H9 (cell line): ENCODE results near the gene PI4K2A. TPM values are rescaled to one million over a fixed set of nuclear protein-coding genes. Genes with fewer than 3 reads are reported as not detected.

Source experiments
- DNase-seq: peaks from one replicate; pipeline ENCODE4 v3.0.0-alpha.2; 2017
- H2AFZ ChIP-seq: one replicate; pipeline ENCODE4 v1.6.1; 2013; ENCODE audit warnings: mild to moderate bottlenecking, low read length, control low read depth, moderate library complexity
- H2AK5ac ChIP-seq: 2 replicates; pipeline ENCODE4 v1.6.1; 2013; ENCODE audit warnings: low read length, control low read depth, mixed read lengths; ENCODE audit not compliant: insufficient read length
- H2BK120ac ChIP-seq: one replicate; pipeline ENCODE4 v1.6.1; 2013; ENCODE audit warnings: low read depth, mild to moderate bottlenecking, low read length, control low read depth, inconsistent platforms; ENCODE audit not compliant: poor library complexity, severe bottlenecking
- H2BK12ac ChIP-seq: 2 replicates; pipeline ENCODE4 v1.6.1; 2013; ENCODE audit warnings: low read length, control low read depth, mixed read lengths, low read depth; ENCODE audit not compliant: insufficient read length
- H2BK15ac ChIP-seq: 2 replicates; pipeline ENCODE4 v1.6.1; 2013; ENCODE audit warnings: low read depth, low read length, control low read depth
- H2BK20ac ChIP-seq: one replicate; pipeline ENCODE4 v1.6.1; 2013; ENCODE audit warnings: low read depth, mild to moderate bottlenecking, low read length, control low read depth, inconsistent platforms; ENCODE audit not compliant: poor library complexity, severe bottlenecking
- H2BK5ac ChIP-seq: 2 replicates; pipeline ENCODE4 v1.6.1; 2013; ENCODE audit warnings: low read length, control low read depth, mixed read lengths; ENCODE audit not compliant: insufficient read length
- H3K14ac ChIP-seq: 2 replicates; pipeline ENCODE4 v1.6.1; 2013; ENCODE audit warnings: low read length, control low read depth; ENCODE audit not compliant: insufficient read depth
- H3K18ac ChIP-seq: 2 replicates; pipeline ENCODE4 v1.6.1; 2013; ENCODE audit warnings: low read depth, mild to moderate bottlenecking, mixed read lengths, low read length, control low read depth; ENCODE audit not compliant: insufficient read length
- H3K23ac ChIP-seq: 2 replicates; pipeline ENCODE4 v1.6.1; 2013; ENCODE audit warnings: low read length, control low read depth, mixed read lengths, low read depth; ENCODE audit not compliant: insufficient read length
- H3K23me2 ChIP-seq: 2 replicates; pipeline ENCODE4 v1.6.1; 2013; ENCODE audit warnings: low read depth, mild to moderate bottlenecking, mixed read lengths, low read length, control low read depth; ENCODE audit not compliant: insufficient read length, poor library complexity, severe bottlenecking
- H3K27ac ChIP-seq: 2 replicates; pipeline ENCODE4 v1.5.1; 2013; ENCODE audit warnings: low read length, control low read depth, mixed read lengths, low read depth; ENCODE audit not compliant: insufficient read length
- H3K27me3 ChIP-seq: 2 replicates; pipeline ENCODE4 v1.6.1; 2013; ENCODE audit warnings: low read length, control low read depth, inconsistent platforms; ENCODE audit not compliant: insufficient read depth
- H3K4ac ChIP-seq: 2 replicates; pipeline ENCODE4 v1.6.1; 2013; ENCODE audit warnings: low read depth, mild to moderate bottlenecking, control low read depth, inconsistent platforms, low read length, moderate library complexity
- H3K4me1 ChIP-seq: 2 replicates; pipeline ENCODE4 v1.6.1; 2013; ENCODE audit warnings: low read length, control low read depth, inconsistent platforms; ENCODE audit not compliant: insufficient read depth
- H3K4me2 ChIP-seq: 2 replicates; pipeline ENCODE4 v1.6.1; 2013; ENCODE audit warnings: low read length, control low read depth, mixed read lengths; ENCODE audit not compliant: insufficient read length, insufficient read depth
- H3K56ac ChIP-seq: 2 replicates; pipeline ENCODE4 v1.6.1; 2013; ENCODE audit warnings: low read depth, mild to moderate bottlenecking, mixed read lengths, low read length, control low read depth; ENCODE audit not compliant: insufficient read length
- H3K79me1 ChIP-seq: 2 replicates; pipeline ENCODE4 v1.6.1; 2013; ENCODE audit warnings: low read depth, mild to moderate bottlenecking, moderate library complexity, low read length, control low read depth, inconsistent platforms; ENCODE audit not compliant: insufficient read depth, poor library complexity, severe bottlenecking
- H3K79me2 ChIP-seq: 2 replicates; pipeline ENCODE4 v1.6.1; 2013; ENCODE audit warnings: low read length, control low read depth, inconsistent platforms; ENCODE audit not compliant: insufficient read depth
- H3K9ac ChIP-seq: 2 replicates; pipeline ENCODE4 v1.6.1; 2013; ENCODE audit warnings: low read length, control low read depth, mixed read lengths; ENCODE audit not compliant: insufficient read length; ENCODE audit errors: extremely low read depth
- H3K9me3 ChIP-seq: one replicate; pipeline ENCODE4 v1.6.1; 2013; ENCODE audit warnings: low read depth, low read length, inconsistent platforms; ENCODE audit not compliant: control insufficient read depth
- H3T11ph ChIP-seq: one replicate; pipeline ENCODE4 v1.6.1; 2013; ENCODE audit warnings: mild to moderate bottlenecking, low read length, control low read depth, inconsistent platforms
- H4K20me1 ChIP-seq: one replicate; pipeline ENCODE4 v1.6.1; 2013; ENCODE audit not compliant: control insufficient read depth, insufficient read length, insufficient read depth
- H4K5ac ChIP-seq: 2 replicates; pipeline ENCODE4 v1.6.1; 2013; ENCODE audit warnings: low read depth, mild to moderate bottlenecking, mixed read lengths, low read length, control low read depth; ENCODE audit not compliant: insufficient read length
- H4K8ac ChIP-seq: replicated peaks from 2 replicates; pipeline ENCODE4 v1.6.1; 2013; ENCODE audit warnings: low read length, control low read depth, mixed read lengths, low read depth; ENCODE audit not compliant: insufficient read length
- H4K91ac ChIP-seq: 2 replicates; pipeline ENCODE4 v1.6.1; 2013; ENCODE audit warnings: low read depth, mild to moderate bottlenecking, moderate library complexity, mixed read lengths, low read length, control low read depth; ENCODE audit not compliant: insufficient read length
- H3K27ac Mint-ChIP-seq, 3 experiments: 2 replicates in 2 of 3; 3 replicates in 1 of 3; pipeline ENCODE4 v1.8.0; 2020 to 2021; ENCODE audit warnings: mixed read lengths in 3 of 3, mild to moderate bottlenecking in 1 of 3, moderate library complexity in 1 of 3
- H3K27me3 Mint-ChIP-seq: 2 replicates; pipeline ENCODE4 v1.8.0; 2021; ENCODE audit warnings: low read depth, mild to moderate bottlenecking, moderate library complexity, mixed read lengths
- H3K36me3 Mint-ChIP-seq, 3 experiments: 2 replicates in 2 of 3; 3 replicates in 1 of 3; pipeline ENCODE4 v1.8.0; 2020 to 2021; ENCODE audit warnings: low read depth in 3 of 3, mixed read lengths in 3 of 3; ENCODE audit not compliant: insufficient read depth in 1 of 3
- H3K4me1 Mint-ChIP-seq, 2 experiments: 2 replicates each; pipeline ENCODE4 v1.8.0; 2020; ENCODE audit warnings: mixed read lengths in 2 of 2
- H3K4me3 Mint-ChIP-seq, 2 experiments: 2 replicates in 1 of 2; 3 replicates in 1 of 2; pipeline ENCODE4 v1.8.0; 2020 to 2021; ENCODE audit warnings: mild to moderate bottlenecking in 2 of 2, mixed read lengths in 2 of 2, moderate library complexity in 1 of 2
- H3K9me3 Mint-ChIP-seq, 2 experiments: 2 replicates in 1 of 2; 3 replicates in 1 of 2; pipeline ENCODE4 v1.8.0; 2020; ENCODE audit warnings: mild to moderate bottlenecking in 2 of 2, mixed read lengths in 2 of 2, moderate library complexity in 1 of 2
- WGBS: extraction: QIAGEN DNeasy Blood & Tissue Kit; methylation state at CpG from one replicate; pipeline ENCODE4 v1.1.7; 2013; ENCODE audit warnings: missing lambda C conversion rate, low lambda C conversion rate, mixed read lengths; ENCODE audit not compliant: insufficient read length; ENCODE audit errors: extremely low coverage; 5-methylcytosine and 5-hydroxymethylcytosine counted together
- total RNA-seq: library from RNA; stranded (reverse); gene quantifications from 2 replicates; pipeline ENCODE4 v1.2.1, GENCODE V29; 2021
- TF ChIP-seq, protein P1 (sequence below): fragments of 200-600 bp; sonication (generic); conservative IDR thresholded peaks from 3 replicates; pipeline ENCODE4 v1.8.0; 2021; ENCODE audit warnings: antibody characterized with exemption, mild to moderate bottlenecking

PI4K2A gene
- total RNA-seq, 1 experiment from 2014 or later: 30.9 TPM

DNA sequence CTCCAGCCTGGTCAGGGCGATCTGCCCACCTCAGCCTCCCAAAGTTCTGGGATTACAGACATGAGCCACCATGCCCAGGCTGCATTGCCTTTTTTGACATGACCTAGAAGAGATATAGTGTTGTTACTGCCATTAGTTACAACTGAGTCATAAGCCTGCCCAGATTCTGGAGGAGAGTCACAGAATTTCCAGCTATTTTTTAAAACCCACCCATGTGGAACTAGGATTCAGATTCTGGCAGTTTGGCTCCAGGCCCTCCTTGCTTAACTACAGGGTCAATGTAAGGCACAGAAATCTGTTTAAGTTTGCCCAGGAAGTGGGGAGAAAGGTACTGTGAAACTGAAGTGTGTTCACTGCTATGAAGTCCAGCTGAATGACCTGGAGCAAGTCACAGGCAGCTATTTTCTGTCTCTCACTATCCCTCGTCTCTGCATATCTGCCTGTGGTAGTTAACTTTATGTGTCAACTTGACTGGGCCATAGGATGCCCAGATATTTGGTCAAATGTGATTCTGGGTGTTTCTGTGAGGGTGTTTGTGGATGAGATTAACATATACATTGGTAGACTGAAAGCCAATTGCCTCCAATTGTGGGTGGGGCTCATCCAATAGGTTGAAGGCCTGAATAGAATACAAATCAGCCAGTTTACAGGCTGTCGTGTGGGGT, 64.7 kb downstream of the PI4K2A start:
- H3K27ac Mint-ChIP-seq: no peak overlapping the region

More for the DNA sequence above, 64.7 kb downstream of the PI4K2A start:
- no peak overlapping the region for H3K18ac ChIP-seq
- Mint-ChIP-seq H3K27me3 (peaks cover 12% of the 10 kb centered on the region), H3K36me3 (no peaks in the 10 kb centered on the region), H3K4me3 (no peak overlapping the region), H3K9me3 (no peaks in the 10 kb centered on the region), H3K4me1 (peaks cover 8 to 13% of the 10 kb centered on the region in 2 experiments)
- no peak overlapping the region for H3K23ac ChIP-seq
- H2BK5ac ChIP-seq: no peak overlapping the region
- no peak for DNase-seq
- H3K79me2 ChIP-seq: no peaks in the 10 kb centered on the region
- no peak overlapping the region for H2BK20ac ChIP-seq
- no peak overlapping the region for H3T11ph ChIP-seq
- H3K4me2 ChIP-seq: no peak overlapping the region
- no peaks in the 10 kb centered on the region for H3K23me2 ChIP-seq
- no peak overlapping the region for H4K91ac ChIP-seq
- no peak overlapping the region for H2AFZ ChIP-seq
- H3K9me3 ChIP-seq: no peaks in the 10 kb centered on the region
- no peak overlapping the region for H4K8ac ChIP-seq
- no peak overlapping the region for H3K9ac ChIP-seq
- no peaks in the 10 kb centered on the region for H4K20me1 ChIP-seq
- no peaks in the 10 kb centered on the region for H3K27me3 ChIP-seq
- TF ChIP-seq, protein P1, sequence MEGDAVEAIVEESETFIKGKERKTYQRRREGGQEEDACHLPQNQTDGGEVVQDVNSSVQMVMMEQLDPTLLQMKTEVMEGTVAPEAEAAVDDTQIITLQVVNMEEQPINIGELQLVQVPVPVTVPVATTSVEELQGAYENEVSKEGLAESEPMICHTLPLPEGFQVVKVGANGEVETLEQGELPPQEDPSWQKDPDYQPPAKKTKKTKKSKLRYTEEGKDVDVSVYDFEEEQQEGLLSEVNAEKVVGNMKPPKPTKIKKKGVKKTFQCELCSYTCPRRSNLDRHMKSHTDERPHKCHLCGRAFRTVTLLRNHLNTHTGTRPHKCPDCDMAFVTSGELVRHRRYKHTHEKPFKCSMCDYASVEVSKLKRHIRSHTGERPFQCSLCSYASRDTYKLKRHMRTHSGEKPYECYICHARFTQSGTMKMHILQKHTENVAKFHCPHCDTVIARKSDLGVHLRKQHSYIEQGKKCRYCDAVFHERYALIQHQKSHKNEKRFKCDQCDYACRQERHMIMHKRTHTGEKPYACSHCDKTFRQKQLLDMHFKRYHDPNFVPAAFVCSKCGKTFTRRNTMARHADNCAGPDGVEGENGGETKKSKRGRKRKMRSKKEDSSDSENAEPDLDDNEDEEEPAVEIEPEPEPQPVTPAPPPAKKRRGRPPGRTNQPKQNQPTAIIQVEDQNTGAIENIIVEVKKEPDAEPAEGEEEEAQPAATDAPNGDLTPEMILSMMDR: no peak
- H3K14ac ChIP-seq: no peak overlapping the region
- no CpG with 5 or more reads among the region's 3 CpGs for WGBS
- no peak overlapping the region for H4K5ac ChIP-seq
- H2AK5ac ChIP-seq: no peak overlapping the region
- H2BK120ac ChIP-seq: no peak overlapping the region
- H3K79me1 ChIP-seq: no peaks in the 10 kb centered on the region
- H3K27ac ChIP-seq: no peak overlapping the region
- H3K4ac ChIP-seq: no peak overlapping the region
- H2BK15ac ChIP-seq: no peak overlapping the region
- H3K4me1 ChIP-seq: no peaks in the 10 kb centered on the region
- H2BK12ac ChIP-seq: no peak overlapping the region
- H3K56ac ChIP-seq: no peak overlapping the region
